GM19328 (cell line): ENCODE results near the gene TEDDM1.

Experiments used
- ATAC-seq: cut with Tn5 transposase; IDR thresholded peaks from one replicate; pipeline ENCODE4 v1.9.1; 2021; ENCODE audit warnings: mild to moderate bottlenecking, moderate library complexity; ENCODE audit not compliant: unreplicated experiment

TEDDM1 gene

DNA sequence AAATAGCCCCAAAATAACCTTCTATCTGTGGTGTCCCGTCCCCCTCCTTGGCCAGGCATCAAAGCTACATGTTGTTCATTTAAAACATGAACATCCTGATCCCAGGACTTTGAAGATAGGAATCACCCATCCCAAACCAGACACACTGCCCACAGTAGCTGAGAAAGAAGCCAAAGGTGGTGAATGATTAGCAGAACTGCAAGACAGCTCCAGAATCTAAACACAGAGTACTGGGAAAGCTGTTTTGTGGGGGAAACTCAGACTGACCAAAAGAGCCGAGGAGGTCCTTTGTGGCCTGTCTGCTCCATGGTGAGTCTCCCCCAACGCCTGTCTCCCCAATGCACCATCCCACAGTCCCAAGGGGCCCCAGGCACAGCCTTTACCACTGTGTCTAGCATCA lies 7.3 kb upstream of the TEDDM1 start:
- no peak for ATAC-seq

DNA sequence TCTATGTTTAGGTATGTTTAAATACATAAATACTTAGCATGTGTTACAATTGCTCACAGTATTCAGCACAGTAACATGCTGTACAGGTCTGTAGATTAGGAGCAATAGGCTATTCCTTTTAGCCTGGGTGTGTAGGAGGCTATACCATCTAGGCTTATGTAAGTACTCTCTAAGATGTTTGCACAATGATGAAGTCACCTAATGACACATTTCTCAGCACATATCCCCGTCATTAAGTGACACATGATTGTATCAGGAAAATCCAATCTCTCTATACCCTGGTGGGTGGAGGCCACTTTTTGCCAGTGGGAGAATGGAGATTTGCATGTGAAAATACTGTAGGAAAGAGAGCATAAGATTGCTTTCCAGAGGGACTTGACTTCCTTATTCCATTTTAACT lies 5.5 kb upstream of the TEDDM1 start:
- ATAC-seq = no peak

DNA sequence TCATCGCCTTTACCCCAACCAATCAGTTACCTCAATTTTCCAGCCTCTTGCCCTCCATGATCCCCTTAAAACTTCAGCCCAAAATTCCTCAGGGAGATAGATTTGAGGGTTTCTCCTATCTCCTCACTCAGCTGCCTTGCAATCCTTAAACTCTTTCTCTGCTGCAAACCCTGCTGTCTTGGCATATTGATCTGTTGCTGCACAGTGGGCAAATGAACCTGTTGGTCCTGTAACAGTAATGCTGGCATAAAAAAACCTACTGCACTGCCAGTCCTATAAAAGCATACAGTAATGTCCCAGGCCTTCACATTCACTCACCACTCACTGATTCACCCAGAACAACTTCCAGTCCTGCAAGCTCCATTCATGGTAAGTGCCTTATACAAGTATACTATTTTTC lies 5.1 kb upstream of the TEDDM1 start:
- no peak for ATAC-seq

DNA sequence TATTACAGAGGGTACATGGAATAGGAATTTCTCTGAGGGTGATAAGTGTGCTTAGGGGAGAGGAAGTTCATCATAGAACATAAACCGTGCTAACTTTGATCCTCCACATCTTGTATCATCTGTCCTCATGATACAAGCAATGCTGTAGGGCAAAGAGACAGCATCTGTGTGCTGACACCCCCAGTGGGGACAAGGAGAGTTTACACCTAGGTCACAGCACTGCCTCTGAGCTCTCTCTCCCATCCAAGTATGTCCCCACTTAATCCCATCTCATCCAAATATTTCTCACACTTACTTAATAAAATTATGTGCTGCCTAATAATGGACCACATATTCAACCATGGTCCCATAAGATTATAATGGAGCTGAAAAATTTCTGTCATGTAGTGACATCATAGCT lies 4.3 kb upstream of the TEDDM1 start:
- no peak for ATAC-seq

DNA sequence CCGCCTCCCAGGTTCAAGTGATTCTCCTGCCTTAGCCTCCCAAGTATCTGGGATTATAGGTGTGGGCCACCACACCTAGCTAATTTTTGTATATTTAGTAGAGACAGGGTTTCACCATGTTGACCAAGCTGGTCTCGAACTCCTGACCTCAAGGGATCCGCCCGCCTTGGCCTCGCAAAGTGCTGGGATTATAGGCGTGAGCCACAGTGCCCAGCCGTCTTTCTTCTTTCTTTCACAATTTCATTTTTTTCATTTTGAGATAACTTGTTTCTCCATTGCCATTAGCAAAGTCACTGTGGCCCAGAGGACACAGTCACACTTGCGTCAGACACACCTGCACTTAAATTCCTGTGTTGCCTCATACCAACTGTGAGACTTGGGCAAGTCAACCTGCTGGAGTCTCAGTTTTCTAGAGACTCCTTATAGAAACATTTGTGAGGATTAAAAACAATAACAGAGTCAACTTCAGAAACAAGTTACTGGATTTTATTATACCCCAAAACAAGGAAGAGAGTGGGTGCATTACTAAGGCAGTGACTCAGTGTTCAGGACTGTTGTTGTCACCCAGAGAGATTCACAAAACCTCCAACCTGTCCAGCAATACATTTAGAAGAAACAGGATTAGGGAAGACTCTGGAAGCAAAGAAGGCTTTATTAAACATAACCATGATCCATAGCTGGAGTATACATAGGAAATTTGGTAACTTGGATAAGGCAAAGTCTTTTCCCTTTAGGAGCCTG lies 2.6 kb downstream of the TEDDM1 start:
- ATAC-seq = no peak

DNA sequence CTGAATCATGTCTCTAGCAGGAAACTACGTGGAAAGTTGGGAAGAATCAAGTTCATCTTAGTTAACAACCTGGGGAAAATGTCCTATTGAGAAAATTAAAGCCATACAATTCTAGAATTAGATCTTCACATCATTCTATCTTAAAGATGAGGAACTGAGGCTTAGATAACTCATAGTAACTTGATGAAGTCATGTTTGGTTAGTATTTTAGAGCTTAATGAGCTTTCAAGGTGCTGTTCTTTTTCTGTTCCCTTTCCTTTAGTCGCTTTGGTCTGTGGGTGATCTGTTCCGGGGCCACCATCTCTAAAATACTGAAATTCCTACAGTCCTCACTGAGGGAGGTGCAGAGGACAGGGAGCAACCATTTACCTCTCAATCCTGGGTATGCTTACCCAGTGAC lies 4.6 kb downstream of the TEDDM1 start:
- no peak for ATAC-seq

DNA sequence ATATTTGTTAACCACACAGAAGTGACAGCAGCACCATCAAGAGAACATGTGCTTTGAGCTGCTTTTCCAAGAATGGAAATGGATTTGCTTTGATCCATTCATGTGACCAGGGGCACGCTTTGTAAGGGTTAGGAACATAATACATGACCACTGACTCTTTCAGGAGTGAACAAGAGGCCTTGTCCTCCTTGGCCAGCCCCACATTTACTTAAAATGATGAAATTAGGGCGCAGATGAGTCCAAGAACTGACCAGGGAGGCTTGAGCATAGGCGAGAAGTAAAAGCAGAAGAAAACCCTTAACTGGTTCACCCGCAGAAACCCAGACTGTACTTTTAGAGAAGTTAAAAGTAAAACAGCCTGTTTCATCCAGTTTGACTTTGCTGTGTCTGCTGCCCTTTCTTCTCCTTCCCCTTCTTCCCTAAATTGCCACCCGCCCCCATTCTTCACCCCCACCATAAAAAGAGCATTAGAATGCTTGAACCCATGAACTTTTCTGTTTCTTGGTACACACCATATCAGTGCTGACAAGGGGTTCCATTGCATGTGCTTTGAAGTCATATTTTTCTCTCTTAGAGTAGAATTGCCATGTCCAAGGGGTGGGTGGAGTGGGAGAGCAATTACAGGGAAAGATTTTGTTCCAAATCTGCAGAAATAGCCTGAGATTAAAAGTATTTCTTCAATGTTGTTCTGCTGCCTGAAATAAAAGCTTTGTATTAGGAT lies 6.3 kb downstream of the TEDDM1 start:
- ATAC-seq = no peak

DNA sequence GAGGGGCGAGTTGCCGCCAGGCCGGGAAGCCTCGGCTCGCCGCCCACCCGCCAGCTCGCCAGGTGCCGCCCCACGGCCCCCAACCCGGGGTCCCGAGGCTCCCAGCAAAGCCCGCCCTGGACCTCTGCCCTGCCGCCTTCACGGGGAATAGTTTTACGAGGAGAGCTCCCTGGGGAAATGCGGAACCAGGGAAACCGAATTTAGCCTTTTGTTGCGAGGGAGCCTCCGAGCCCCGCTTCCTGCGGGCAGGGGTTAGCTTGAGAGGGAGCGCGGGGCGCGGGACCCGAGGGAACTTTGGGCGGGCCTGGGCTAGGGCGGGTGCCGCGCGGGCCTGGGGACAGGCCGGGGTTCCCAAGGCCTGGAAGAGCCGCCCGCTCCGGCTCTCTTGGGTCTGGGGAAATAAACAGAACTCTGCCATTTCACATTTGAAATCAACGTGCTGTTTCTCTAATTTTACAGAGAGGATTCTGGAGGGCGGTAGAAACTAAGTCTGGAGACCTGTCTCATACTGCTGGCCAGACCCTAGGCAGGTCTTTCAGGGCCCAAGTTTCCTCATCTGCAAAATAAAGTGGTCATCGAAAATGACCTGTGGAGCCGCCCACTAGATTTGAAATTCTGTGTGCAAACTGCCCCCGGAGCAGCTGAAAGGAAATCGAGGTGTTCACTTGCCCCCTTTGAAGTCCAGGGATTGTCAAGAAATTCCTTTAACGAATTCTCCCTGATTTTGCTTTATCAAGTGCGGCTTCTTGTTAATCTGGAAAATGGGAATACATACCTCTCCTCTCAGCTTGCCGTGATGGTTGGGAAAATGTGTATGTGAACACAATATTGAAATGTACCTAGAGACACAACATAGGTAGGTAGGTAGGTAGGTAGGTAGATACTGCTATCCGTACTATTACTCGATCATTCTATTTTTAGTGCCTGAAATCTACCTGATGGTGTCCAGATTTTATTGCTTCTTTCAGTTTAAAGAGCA lies 8.1 kb downstream of the TEDDM1 start:
- ATAC-seq = peak; percentile 16

DNA sequence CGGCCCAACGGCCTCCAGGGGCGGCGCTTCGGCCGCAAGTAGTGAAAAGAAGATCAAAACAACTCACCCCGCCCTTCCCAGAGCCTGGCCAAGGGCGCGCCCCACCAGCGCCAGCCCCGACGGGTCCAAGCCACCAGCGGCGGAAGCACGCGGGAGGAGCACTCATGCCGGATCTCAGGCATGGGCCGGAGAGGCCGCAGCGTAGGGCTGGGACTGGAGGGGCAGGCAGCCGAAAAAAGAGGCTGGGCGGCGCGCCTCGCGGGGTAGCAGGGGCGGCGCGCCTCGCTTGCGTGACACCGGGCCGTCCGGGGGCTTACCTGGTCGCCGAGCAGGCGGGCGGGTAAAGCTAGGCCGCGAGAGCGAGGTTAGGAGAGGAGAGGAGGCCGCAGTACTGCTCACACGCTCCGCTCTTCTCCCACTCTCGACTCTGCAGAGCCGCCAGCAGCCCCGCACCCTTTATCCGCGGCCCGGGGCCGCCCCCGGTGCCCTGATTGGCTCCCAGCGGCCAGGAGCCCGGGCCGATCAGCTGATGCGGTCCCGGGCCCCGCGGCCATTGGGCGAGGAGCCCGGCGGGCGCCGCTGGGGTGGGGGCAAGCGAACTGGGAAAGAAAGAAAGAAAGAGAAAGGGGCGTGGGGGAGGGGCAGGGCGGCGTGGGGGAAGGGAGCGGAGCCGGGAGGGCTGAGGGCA lies 9.0 kb downstream of the TEDDM1 start, which contains the start of gene GLUL:
Gene GLUL, minus strand, starts transcription at position 429 of the 688 bp plus-strand sequence. CDS start 3,053 bp downstream, outside the sequence.
- ATAC-seq = peak; percentile 61

DNA sequence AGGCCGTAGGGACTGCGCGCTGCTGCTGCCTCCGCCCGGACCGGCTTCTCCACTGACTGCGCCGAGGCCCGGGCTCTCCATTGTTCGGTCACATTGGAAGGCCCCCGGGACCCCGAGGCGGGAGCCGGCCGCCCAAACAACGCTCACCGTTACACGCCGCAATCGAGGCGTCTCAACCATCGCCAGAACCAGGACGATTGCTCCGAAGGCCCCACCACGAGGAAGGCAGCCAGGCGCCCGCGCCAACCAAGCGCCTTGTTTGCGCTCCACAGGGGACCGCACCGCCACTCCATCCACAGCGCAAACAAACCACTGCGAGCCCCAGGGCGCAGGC lies 9.5 kb downstream of the TEDDM1 start:
- ATAC-seq = no peak

DNA sequence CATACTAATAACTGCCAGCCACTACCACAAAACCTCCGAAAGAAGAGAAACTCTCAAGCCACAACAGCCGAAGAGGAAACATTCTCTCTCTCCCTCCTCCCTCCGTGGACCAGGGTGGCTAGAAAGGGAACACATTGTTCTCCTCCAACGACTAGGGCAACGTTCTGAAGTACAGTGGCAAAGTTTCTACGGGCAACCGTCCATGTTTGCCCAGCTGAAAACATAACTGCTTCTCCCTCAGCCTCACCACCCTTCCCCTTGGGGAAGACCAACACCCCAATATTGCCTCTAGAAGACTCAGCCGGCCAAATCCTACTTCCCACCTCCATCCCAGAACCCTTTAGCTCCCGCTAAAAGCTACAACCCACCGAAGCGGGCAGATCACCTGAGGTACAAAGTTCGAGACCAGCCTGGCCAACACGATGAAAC lies 10.8 kb downstream of the TEDDM1 start:
- no peak for ATAC-seq

DNA sequence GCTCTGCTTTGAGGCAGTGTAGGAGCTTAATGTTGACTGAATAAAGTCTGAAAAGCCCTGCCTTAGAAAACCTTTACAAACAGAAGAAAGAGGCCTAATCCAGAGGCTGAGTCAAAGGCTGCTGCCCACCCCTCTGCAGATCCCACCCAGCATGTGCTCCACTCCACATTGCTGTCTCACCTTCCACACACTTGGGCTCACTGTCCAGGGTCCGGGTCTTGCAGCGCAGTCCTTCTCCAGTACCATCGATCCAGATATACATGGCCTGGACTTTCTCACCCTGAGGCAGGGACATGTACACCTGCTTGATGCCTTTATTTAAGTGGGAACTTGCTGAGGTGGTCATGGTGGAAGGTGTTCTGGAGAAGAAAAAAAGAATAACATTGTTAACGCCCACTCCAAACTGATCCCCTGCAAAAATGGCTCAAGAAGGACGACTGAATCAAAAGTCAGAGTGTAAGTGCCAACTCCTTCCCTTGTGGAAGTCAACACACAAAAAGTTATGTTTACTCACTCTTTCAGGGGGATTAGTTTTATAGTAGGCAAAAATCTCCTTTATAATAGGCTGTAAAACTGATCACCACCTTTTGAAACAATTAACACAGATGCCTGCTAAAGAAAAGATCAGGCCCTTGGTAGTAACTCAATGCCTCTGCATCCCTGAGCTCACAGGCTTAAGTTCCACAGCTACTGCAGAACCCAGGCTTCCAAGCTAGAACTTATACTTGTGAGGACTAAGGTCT lies 11.9 kb downstream of the TEDDM1 start:
- no peak for ATAC-seq

DNA sequence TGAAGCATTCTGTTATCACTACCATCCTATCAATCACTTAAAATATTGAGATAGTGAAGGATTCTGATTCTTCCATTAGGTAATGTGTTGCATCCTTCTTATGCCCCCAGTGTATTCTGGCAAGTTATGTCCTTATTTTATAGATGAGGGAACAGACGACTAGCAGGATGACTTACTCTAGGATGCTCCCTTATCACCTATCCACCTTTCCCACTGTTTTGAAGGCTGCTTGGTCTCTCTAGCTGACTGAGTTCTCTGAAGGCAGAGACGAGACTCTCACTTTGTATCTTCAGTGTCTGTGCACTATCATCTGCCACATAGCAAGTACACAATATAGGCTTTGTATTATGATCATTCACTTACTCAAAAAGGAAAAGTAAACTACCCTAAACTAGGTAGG lies 12.9 kb downstream of the TEDDM1 start:
- no peak for ATAC-seq

DNA sequence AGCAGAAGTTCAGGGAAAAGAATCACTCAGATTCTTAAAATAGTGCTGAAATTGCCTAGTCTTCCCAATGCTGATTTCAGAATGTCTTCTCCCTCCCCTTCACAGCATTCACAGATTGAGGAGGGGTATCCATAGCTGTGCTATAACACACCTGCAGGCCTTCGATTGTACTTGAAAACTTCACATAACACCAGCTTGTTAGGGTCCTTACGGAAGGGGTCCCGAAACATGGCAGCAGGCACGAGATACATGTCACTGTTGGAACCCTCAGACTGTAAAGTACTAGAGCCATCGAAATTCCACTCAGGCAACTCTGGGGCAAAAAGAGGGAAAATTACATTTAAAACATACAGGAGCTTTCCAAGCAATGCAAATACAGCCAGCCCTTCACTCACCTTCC lies 13.5 kb downstream of the TEDDM1 start:
- no peak for ATAC-seq

DNA sequence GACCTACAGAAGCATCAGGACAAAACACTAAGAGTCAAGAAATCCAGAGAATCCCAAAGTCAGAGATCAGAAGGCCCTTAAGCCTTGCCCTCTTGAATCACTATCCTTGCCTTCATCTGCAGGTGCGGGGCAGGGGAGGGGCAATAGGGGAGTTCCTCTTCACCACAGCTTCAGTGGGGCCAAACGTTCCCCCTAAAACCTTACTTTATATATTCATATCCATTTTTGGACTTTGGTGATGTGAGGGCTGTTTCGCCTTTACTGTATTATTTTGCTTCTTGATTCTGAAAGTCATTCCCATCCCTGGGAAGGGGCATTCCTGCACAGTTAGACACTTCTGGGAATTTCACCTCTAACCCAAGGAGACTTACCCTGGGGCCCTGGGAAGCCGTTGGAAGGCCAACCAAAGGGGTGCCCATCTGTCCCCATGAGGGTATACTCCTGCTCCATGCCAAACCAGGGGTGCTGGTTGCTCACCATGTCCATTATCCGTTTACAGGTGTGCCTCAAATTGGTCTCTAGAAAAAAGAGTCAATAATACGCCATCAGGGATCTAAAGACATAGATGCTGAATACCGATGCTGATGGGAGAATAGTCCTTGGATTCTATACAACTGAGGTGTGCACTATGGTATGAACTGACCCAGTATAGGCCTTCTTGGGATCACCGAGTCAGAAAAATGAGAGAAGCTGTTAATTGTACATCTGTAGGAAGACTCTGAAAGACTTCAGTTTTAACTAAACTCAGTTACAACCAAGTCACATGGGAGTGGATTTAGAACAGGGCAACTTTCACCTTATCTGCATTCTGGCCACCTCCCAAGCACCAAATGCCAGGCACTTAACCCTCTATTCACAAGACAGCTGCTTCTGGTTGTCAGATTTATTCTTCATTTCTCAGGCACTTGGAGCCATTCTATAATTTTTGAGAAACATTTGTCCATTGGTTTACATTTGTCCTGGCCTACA lies 14.3 kb downstream of the TEDDM1 start:
- no peak for ATAC-seq

DNA sequence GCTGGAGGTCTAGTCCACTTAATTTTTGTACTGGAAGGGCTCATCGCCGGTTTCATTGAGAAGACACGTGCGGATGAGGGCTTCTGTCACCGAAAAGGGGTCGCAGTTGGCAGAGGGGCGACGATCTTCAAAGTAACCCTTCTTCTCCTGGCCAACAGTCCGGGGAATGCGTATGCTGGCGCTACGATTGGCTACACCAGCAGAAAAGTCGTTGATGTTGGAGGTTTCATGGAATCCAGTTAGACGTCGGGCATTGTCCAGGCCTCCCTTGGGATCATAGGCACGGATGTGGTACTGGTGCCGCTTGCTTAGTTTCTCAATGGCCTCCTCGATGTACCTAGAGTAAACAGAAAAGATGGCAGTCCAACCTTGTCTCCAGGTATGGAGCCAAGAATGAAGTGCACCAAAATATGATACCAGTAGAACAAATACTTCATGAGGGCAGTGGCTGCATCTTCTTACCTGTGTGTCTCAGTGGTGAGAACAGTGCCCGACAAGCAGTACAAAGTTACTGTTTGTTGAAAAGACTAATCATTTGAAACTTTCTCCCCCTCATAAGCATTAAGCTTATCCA lies 16.0 kb downstream of the TEDDM1 start:
- no peak for ATAC-seq

DNA sequence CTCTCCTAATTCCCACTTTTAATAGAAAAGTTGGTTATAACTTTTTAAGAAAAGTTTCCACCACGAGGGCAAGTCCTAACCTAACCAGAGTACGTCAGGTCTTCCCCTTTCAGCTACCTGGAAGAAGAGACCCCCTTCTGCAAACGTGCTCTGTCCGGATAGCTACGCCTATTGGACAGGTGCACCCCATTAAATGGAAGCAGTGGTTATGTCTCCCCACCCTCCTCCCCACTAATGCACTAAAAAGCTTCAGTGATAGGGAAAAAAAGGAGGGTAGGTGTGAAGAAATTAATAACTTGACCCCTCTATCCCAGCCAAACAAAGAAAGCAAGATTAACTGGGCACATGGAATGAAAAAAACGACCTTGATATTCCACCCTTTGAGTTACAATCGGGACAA lies 16.5 kb downstream of the TEDDM1 start:
- ATAC-seq = no peak

DNA sequence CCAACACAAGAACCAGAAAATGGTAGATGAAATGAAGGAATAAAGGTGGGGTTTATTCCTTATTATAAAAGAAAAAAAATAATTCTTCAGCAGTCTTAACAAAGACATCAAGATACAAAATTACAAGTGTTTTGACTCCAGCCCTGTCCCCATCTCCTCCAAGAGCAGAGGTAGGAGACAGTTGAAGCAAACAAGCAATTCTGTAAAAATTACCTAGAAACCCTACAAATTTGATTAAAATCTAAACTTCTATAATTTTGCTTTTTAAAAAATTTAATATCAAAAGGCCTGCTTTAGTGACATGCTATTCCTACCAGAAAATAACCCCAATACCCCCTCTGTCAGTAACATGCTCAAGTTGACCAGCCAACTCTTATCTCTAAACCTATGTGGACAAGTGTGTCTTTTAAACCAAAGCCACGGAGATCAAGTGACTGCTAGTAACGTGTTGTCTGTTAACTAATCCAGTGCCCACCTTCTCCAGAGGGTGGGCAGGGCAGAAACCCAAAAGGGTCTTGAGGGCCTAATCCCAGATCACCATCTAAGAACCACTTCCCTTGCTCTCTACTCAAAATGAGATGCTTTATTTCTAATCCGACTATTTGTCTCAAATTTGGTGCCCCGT lies 17.3 kb downstream of the TEDDM1 start:
- ATAC-seq = no peak
